Right atrium auricular region (tissue), 2 donors: ENCODE data around the gene SP2. TPM values are rescaled to one million over a fixed set of nuclear protein-coding genes. Genes with fewer than 3 reads are reported as not detected.

Experiments
- DNase-seq: peaks from one replicate; pipeline ENCODE4 v3.0.0-alpha.2; 2019; ENCODE audit warnings: low spot score
- H3K27ac ChIP-seq, 2 donors: fragments of 200-600 bp; sonication (generic); 1 replicate in 1 of 2; 2 replicates in 1 of 2; pipeline ENCODE4 v1.5.1; 2016 to 2019
- H3K27me3 ChIP-seq, 2 donors: fragments of 200-600 bp; sonication (generic); one replicate each; pipeline versions ENCODE4 v1.5.1 to v1.6.0; 2017 to 2019
- H3K36me3 ChIP-seq: fragments of 200-600 bp; sonication (generic); one replicate; pipeline ENCODE4 v1.5.1; 2016
- H3K4me1 ChIP-seq, 2 donors: fragments of 200-600 bp; sonication (generic); one replicate each; pipeline versions ENCODE4 v1.5.1 to v1.6.0; 2017 to 2019
- H3K4me3 ChIP-seq, 2 donors: fragments of 200-600 bp; sonication (generic); 1 replicate in 1 of 2; 2 replicates in 1 of 2; pipeline ENCODE4 v1.5.1; 2017 to 2019; ENCODE audit warnings: mild to moderate bottlenecking in 1 of 2, moderate library complexity in 1 of 2
- H3K9me3 ChIP-seq, 2 donors: fragments of 200-600 bp; sonication (generic); one replicate each; pipeline ENCODE4 v1.5.1; 2019
- total RNA-seq, 2 donors: library from RNA; depleted of rRNA; stranded (reverse); fragments of >200 nt; gene quantifications; one replicate each; pipeline ENCODE4 v1.1.0, GENCODE V29; 2016
- TF ChIP-seq, protein P1 (sequence below), 2 donors: fragments of 200-600 bp; sonication (generic); IDR thresholded peaks; one replicate each; pipeline ENCODE4 v1.5.1; 2019; ENCODE audit warnings: antibody characterized with exemption in 2 of 2

SP2 gene
- total RNA-seq, 2 donors from 2014 or later = 11.7 to 12.8 TPM

DNA sequence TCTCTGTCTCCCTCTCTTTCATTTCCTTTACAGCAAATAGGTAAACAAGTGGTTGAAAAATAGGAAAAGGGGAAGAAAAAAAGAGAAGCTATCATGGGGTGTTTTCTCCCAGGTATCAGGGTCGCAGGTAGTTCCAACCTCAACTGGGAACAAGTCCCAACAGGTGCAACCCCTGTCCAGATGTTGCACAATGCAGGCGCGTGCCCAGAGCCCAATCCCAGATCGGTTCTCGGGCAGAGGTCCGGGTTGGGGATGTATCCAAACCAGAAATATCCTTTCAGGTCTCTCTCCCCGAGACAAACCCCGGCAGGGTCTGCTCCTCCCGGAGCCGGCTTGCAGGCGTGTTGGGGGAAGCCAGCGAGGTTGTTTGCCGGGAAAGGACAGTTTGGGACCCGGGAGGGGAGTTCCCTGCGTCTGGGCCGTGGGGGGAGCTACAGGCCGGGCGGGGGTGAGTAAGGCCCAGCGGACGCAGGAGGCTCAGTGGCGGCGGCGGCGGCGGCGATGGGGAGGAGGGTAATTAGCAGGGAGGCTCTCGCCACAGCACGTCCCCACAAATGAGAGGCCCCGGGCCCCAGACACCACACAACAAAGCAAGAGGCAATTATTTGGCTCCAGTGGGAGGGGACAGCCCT, 23.9 kb upstream of the SP2 start:
- H3K27me3 ChIP-seq = peaks cover 0 to 6% of the 10 kb centered on the region in 2 donors

DNA sequence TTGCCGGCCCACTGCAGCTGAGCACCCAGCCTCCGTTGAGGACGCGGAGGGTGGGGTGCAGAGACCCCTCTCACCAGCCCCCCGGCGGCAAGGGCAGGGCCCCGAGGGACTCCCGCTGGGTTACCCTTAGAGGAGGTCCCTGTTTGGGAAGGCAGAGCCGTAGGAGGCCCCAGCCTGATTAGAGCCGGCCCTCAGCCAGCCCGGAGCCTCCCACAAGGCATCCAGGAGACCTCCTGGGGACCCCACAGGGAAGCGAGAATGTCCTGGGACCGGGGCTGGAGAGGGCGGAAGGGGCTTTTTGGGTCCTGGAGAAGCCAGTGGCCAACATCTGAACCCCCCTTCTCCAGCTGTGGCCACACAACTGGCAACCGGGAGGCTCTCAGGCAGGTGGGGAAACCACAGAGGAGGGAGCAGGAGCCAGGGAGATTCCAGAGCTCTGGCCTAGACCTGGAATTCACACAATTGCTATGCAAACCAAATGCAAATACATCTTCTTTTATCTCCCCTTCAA, 23.3 kb upstream of the SP2 start:
- no peaks in the 10 kb centered on the region for H3K4me1 ChIP-seq
- no peaks in the 10 kb centered on the region for H3K36me3 ChIP-seq
- no peak for DNase-seq
- no peak overlapping the region for H3K4me3 ChIP-seq
- H3K9me3 ChIP-seq = no peaks in the 10 kb centered on the region
- H3K27ac ChIP-seq = no peak overlapping the region
- TF ChIP-seq, protein P1, sequence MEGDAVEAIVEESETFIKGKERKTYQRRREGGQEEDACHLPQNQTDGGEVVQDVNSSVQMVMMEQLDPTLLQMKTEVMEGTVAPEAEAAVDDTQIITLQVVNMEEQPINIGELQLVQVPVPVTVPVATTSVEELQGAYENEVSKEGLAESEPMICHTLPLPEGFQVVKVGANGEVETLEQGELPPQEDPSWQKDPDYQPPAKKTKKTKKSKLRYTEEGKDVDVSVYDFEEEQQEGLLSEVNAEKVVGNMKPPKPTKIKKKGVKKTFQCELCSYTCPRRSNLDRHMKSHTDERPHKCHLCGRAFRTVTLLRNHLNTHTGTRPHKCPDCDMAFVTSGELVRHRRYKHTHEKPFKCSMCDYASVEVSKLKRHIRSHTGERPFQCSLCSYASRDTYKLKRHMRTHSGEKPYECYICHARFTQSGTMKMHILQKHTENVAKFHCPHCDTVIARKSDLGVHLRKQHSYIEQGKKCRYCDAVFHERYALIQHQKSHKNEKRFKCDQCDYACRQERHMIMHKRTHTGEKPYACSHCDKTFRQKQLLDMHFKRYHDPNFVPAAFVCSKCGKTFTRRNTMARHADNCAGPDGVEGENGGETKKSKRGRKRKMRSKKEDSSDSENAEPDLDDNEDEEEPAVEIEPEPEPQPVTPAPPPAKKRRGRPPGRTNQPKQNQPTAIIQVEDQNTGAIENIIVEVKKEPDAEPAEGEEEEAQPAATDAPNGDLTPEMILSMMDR (IDR thresholded peaks at IDR 0.05) = no peak
- H3K27me3 ChIP-seq = peaks cover 0 to 6% of the 10 kb centered on the region in 2 donors

More for the DNA sequence above, 23.9 kb upstream of the SP2 start:
- TF ChIP-seq, protein P1 (IDR thresholded peaks at IDR 0.05) = no peak
- H3K9me3 ChIP-seq = no peaks in the 10 kb centered on the region
- H3K4me1 ChIP-seq = no peaks in the 10 kb centered on the region
- H3K36me3 ChIP-seq = no peaks in the 10 kb centered on the region
- no peak for DNase-seq
- H3K4me3 ChIP-seq = no peak overlapping the region
- H3K27ac ChIP-seq = no peak overlapping the region

DNA sequence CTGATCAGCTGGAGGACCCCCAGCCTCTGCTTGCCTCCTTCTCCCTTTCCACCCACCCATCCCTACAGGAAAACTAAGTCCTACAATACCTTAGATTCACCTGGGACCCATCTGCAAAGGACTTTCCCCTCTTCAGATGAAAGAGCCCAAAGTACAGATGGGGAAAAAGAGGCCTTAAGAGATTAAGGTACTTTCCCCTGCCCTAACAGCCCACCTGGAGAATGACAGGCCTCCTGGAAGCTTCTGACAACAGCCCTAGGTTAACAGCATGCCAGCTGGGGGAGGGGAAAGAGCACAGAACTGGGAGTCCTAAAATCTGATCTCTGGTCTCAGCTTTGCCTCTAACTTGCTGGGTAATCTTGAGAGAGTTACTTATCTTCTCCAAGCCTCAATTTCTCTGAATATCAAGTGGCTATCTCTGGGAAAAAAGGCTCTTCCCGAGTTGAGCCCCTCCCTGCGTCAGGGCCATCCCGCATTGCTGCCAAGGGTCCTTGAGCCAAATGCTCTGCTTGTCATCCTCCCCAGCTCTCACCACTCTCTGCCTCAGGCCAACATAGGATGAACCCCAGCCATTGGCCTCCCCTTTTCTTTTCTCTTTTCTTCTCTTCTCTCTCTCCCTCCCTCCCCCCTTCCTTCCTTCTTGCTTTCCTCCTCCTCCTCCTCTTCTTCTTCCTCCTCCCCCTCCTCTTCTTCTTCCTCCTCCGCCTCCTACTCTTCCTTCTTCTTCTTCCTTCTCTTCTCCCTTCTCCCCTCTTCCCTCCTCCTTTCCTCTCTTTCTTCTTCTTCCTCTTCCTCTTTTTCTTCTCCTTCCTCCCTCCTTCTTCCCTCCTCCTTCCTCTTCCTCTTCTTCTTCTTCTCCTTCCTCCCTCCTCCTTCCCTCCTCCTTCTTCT, 22.6 kb upstream of the SP2 start:
- no peaks in the 10 kb centered on the region for H3K9me3 ChIP-seq
- no peak for DNase-seq
- TF ChIP-seq, protein P1 (IDR thresholded peaks at IDR 0.05) = no peak
- H3K27me3 ChIP-seq = peaks cover 0 to 6% of the 10 kb centered on the region in 2 donors
- no peak overlapping the region for H3K4me3 ChIP-seq
- no peak overlapping the region for H3K27ac ChIP-seq
- no peaks in the 10 kb centered on the region for H3K36me3 ChIP-seq
- H3K4me1 ChIP-seq = no peaks in the 10 kb centered on the region

DNA sequence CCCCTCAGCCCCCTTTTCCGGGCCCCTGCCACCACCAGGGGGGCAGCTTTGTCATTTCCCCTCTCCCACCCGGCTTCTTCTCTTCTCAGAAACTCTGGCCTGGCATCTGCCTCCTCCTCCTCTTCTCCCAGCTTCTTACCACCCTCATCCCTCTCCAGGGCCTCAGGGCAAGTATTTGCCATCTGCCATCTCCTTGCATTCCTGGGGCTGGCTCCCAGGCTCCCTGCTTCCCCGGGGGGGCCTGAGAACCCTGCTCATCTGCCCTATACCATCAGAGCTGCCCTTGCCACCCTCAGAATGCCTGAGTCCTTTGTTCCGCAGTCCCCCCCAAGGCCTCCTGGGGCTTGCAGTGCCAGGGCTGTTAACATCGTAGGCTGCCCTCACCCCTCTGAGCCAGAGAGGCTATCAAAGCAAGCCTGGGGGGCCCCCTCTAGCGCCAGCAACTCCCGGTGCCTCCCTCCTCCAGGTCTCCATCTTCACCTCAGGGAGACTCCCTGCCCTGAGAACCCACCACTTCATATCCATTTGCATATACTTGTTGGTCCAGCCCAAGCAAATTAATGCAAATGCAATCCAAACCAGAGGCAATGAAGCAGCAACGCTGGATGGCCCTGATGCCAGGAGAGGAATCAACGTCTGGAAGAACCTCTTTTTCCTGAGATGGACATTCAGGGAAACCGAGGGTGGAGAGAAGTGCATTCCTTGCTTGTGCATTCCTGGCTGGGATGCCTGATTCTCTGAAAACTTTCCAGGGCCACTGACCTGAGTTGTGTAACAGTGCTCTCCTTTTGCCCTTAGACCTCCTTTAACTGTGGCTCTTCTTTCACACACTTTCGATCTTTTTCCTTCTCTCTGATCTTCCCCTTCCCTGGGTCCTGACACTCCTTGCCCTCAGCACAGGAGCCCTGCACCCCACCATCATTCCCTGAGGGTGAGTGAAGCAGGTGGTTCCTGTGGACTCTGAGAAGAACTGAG, 20.7 kb upstream of the SP2 start:
- DNase-seq = no peak
- H3K4me1 ChIP-seq = no peaks in the 10 kb centered on the region

More for the DNA sequence above, 20.7 kb upstream of the SP2 start:
- Histone ChIP-seq H3K36me3 (no peaks in the 10 kb centered on the region), H3K27ac (no peak overlapping the region), H3K4me3 (no peak overlapping the region), H3K27me3 (peaks cover 0 to 6% of the 10 kb centered on the region in 2 donors), H3K9me3 (no peaks in the 10 kb centered on the region)
- TF ChIP-seq, protein P1 (IDR thresholded peaks at IDR 0.05) = no peak
